ENCODE results near the gene NAA10.

- TF ChIP-seq CTCF (IDR thresholded peaks at IDR 0.05) (no peak), POLR2AphosphoS5 (IDR thresholded peaks at IDR 0.05) (no peak)
Measured at GRCh38 chrX:153925387-153925738, 9.5 kb downstream of the NAA10 start.
